Stimulated activated CD8-positive, alpha-beta memory T cell treated with anti-CD3 and anti-CD28 coated beads, Interleukin-12 subunit alpha, Interleukin-12 subunit beta, amount 100 ng/mL, for 4 hours (primary cell): ENCODE data around the gene MYOD1.

Experiments used
- DNase-seq: peaks from one replicate; pipeline ENCODE4 v3.0.0-alpha.2; 2020; ENCODE audit warnings: low read depth

The MYOD1 gene

GRCh38 chr11:17750013-17750800 lies 30.8 kb downstream of the MYOD1 start:
- no peak for DNase-seq

- DNase-seq, result no peak
Measured at GRCh38 chr11:17750801-17751165, 31.4 kb downstream of the MYOD1 start.

- DNase-seq, result no peak
Measured at GRCh38 chr11:17751558-17751957, 32.2 kb downstream of the MYOD1 start.

GRCh38 chr11:17752144-17752543 lies 32.8 kb downstream of the MYOD1 start:
- DNase-seq, result no peak

- no peak for DNase-seq
Measured at GRCh38 chr11:17753153-17753552, 33.8 kb downstream of the MYOD1 start.

GRCh38 chr11:17753641-17754040 lies 34.3 kb downstream of the MYOD1 start:
- DNase-seq, result no peak

GRCh38 chr11:17755891-17756290 lies 36.5 kb downstream of the MYOD1 start:
- no peak for DNase-seq

- DNase-seq, result no peak
Measured at GRCh38 chr11:17760102-17761029, 41.0 kb downstream of the MYOD1 start.

GRCh38 chr11:17762309-17762974 lies 43.1 kb downstream of the MYOD1 start:
- DNase-seq, result no peak

- DNase-seq, result no peak
Measured at GRCh38 chr11:17763244-17763643, 43.9 kb downstream of the MYOD1 start.

- no peak for DNase-seq
Measured at GRCh38 chr11:17763703-17764102, 44.3 kb downstream of the MYOD1 start.

GRCh38 chr11:17764446-17765218 lies 45.3 kb downstream of the MYOD1 start:
- DNase-seq, result no peak

GRCh38 chr11:17765356-17766072 lies 46.1 kb downstream of the MYOD1 start:
- no peak for DNase-seq

GRCh38 chr11:17766073-17766359 lies 46.6 kb downstream of the MYOD1 start:
- no peak for DNase-seq

GRCh38 chr11:17766590-17766989 lies 47.2 kb downstream of the MYOD1 start:
- DNase-seq, result no peak

GRCh38 chr11:17767301-17767885 lies 48.0 kb downstream of the MYOD1 start:
- DNase-seq, result no peak

GRCh38 chr11:17767914-17768313 lies 48.5 kb downstream of the MYOD1 start:
- no peak for DNase-seq

GRCh38 chr11:17768547-17768946 lies 49.2 kb downstream of the MYOD1 start:
- DNase-seq, result no peak

GRCh38 chr11:17769218-17769617 lies 49.8 kb downstream of the MYOD1 start:
- no peak for DNase-seq

GRCh38 chr11:17770048-17770652 lies 50.8 kb downstream of the MYOD1 start:
- DNase-seq, result no peak

GRCh38 chr11:17770917-17771316 lies 51.5 kb downstream of the MYOD1 start:
- no peak for DNase-seq
